ENCODE data around the gene CACNA1B. TPM values are rescaled to one million over a fixed set of nuclear protein-coding genes. Genes with fewer than 3 reads are reported as not detected.

Gene CACNA1B
- total and polyA plus RNA-seq, 11 donors, result 0.03 to 0.25 (median 0.13) TPM

DNA sequence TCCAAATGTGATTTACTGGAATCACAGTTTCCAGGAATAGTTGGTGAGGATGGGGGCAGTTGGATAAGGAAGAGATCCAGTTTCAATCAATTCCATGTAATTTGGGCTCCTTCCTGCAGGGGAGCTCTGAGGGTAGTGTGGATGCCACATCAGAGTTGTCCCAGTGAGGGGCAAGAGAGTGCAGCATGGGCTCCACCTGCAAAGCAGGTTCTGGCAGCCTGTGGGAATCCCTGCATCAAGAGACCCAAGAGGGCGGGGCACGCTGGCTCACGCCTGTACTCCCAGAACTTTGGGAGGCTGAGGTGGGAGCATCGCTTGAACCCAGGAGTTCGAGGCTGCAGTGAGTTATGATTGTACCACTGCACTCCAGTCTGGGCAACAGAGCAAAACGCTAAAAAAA lies 188.5 kb downstream of the CACNA1B start:
- H3K27ac ChIP-seq, result no peak overlapping the region

GRCh38 chr9:138067613-138068367 lies 190.2 kb downstream of the CACNA1B start:
- Histone ChIP-seq H3K4me1 (no peaks in the 10 kb centered on the region), H3K4me3 (no peak overlapping the region), H3K27ac (no peak overlapping the region), H3K9me3 (no peaks in the 10 kb centered on the region), H3K27me3 (peaks cover 0 to 28% (median 0%) of the 10 kb centered on the region in 9 donors), H3K36me3 (no peaks in the 10 kb centered on the region)
- ATAC-seq (no peak), DNase-seq (peak in 3 of 5 donors; percentile 1 to 9 (median 5))
- intact Hi-C loops (cut with DNase I), result no loop called here
- 84 to 88% (median 85%) methylated on average over 16 to 17 of the region's 17 CpGs for WGBS, 4 donors
- TF ChIP-seq, protein P1, sequence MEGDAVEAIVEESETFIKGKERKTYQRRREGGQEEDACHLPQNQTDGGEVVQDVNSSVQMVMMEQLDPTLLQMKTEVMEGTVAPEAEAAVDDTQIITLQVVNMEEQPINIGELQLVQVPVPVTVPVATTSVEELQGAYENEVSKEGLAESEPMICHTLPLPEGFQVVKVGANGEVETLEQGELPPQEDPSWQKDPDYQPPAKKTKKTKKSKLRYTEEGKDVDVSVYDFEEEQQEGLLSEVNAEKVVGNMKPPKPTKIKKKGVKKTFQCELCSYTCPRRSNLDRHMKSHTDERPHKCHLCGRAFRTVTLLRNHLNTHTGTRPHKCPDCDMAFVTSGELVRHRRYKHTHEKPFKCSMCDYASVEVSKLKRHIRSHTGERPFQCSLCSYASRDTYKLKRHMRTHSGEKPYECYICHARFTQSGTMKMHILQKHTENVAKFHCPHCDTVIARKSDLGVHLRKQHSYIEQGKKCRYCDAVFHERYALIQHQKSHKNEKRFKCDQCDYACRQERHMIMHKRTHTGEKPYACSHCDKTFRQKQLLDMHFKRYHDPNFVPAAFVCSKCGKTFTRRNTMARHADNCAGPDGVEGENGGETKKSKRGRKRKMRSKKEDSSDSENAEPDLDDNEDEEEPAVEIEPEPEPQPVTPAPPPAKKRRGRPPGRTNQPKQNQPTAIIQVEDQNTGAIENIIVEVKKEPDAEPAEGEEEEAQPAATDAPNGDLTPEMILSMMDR (IDR thresholded peaks at IDR 0.05), result no peak
- TF ChIP-seq POLR2A (IDR thresholded peaks at IDR 0.05), result no peak

More for the DNA sequence above, 188.5 kb downstream of the CACNA1B start:
- intact Hi-C loops (cut with DNase I), result no loop called here
- no peak for TF ChIP-seq POLR2A (IDR thresholded peaks at IDR 0.05)
- TF ChIP-seq, protein P1 (IDR thresholded peaks at IDR 0.05), result no peak
- peak in 1 of 5 donors; percentile 22 for DNase-seq
- no peak overlapping the region for H3K4me3 ChIP-seq
- 69 to 75% (median 72%) methylated on average over 6 of the region's 6 CpGs for WGBS, 4 donors
- no peaks in the 10 kb centered on the region for H3K4me1 ChIP-seq
- H3K27me3 ChIP-seq, result peaks cover 0 to 19% (median 0%) of the 10 kb centered on the region in 9 donors
- H3K36me3 ChIP-seq, result no peaks in the 10 kb centered on the region
- H3K9me3 ChIP-seq, result no peaks in the 10 kb centered on the region
- no peak for ATAC-seq

DNA sequence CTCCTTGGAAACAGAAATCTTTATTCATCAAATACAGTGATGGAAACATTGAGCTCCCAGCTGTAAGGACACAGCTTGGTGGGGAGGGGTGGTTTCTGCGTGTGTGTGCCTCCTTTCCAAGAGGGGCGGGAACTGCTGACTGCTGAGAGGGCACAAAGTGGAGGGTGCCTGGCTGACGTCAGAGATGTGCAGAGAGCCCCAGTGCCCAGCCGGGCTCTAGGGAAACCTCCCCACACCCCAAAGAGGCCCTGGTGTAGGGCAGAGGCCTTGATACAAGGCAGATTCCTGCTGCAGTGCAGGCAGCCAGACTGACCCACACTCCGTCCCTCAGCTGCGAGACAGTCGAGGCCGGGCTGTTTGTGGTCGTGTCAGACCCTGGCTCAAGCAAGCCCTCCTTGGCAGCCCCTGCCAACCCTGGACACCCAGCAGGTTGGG lies 191.0 kb downstream of the CACNA1B start:
- H3K27ac ChIP-seq, result no peak overlapping the region
- no peaks in the 10 kb centered on the region for H3K9me3 ChIP-seq
- TF ChIP-seq, protein P1 (IDR thresholded peaks at IDR 0.05), result no peak
- no peak for TF ChIP-seq POLR2A (IDR thresholded peaks at IDR 0.05)
- peaks cover 0 to 35% (median 0%) of the 10 kb centered on the region in 9 donors for H3K27me3 ChIP-seq
- H3K4me1 ChIP-seq, result no peaks in the 10 kb centered on the region
- ATAC-seq (no peak), DNase-seq (peak in 1 of 5 donors; percentile 11)
- H3K36me3 ChIP-seq, result no peaks in the 10 kb centered on the region
- no peak overlapping the region for H3K4me3 ChIP-seq
- 45 to 63% (median 59%) methylated on average over 3 to 9 of the region's 9 CpGs for WGBS, 4 donors
- intact Hi-C loops (cut with DNase I), result no loop called here

GRCh38 chr9:138069731-138070456 lies 192.3 kb downstream of the CACNA1B start:
- no peak overlapping the region for H3K27ac ChIP-seq
- WGBS, 4 donors, result 66 to 78% (median 77%) methylated on average over 15 to 18 of the region's 18 CpGs
- peaks cover 0 to 31% (median 0%) of the 10 kb centered on the region in 9 donors for H3K27me3 ChIP-seq
- H3K4me3 ChIP-seq, result no peak overlapping the region
- H3K36me3 ChIP-seq, result no peaks in the 10 kb centered on the region
- ATAC-seq, result peak in 1 of 4 donors; percentile 11
- intact Hi-C loops (cut with DNase I), result no loop called here
- H3K4me1 ChIP-seq, result no peaks in the 10 kb centered on the region
- H3K9me3 ChIP-seq, result no peaks in the 10 kb centered on the region
- TF ChIP-seq, protein P1 (IDR thresholded peaks at IDR 0.05), result no peak
- TF ChIP-seq POLR2A (IDR thresholded peaks at IDR 0.05), result no peak
- peak in 1 of 5 donors; percentile 1 for DNase-seq
